ENCODE measurements around the gene KISS1. TPM values are rescaled to one million over a fixed set of nuclear protein-coding genes. Genes with fewer than 3 reads are reported as not detected.

Gene KISS1
- total and polyA plus RNA-seq, 10 donors: not detected

DNA sequence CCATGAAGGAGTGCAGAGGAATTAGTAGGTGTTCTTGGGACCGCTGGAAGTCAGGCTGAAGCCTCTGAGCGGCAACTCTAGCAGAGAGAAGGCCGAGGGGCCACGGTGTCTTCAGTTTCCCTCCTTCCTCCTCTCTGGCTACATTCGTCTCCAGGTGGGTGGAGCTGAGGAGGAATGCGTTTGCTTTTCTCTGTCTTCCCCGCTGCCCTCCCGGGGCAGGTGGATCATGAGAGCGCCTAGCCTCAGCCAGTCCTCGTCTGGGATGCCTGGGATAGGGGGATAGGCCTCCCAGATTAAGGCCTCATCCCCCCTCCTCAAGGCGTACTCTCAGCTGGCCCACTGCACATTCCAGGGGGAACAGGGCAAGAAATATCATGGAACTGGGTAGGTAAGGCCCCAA, 25.0 kb upstream of the KISS1 start:
- Histone ChIP-seq H3K36me3 (no peaks in the 10 kb centered on the region), H3K27me3 (replicated peaks in 1 of 7) (no peaks in the 10 kb centered on the region), H3K9me3 (no peaks in the 10 kb centered on the region), H3K27ac (no peak overlapping the region), H3K4me1 (peaks cover 0 to 8% (median 4%) of the 10 kb centered on the region in 6 donors), H3K4me3 (no peak overlapping the region)
- WGBS, 5 donors: 87 to 92% (median 89%) methylated on average over 11 of the region's 11 CpGs
- TF ChIP-seq POLR2AphosphoS5 (IDR thresholded peaks at IDR 0.05) (no peak), POLR2A (IDR thresholded peaks at IDR 0.05) (no peak)
- TF ChIP-seq, protein P1, sequence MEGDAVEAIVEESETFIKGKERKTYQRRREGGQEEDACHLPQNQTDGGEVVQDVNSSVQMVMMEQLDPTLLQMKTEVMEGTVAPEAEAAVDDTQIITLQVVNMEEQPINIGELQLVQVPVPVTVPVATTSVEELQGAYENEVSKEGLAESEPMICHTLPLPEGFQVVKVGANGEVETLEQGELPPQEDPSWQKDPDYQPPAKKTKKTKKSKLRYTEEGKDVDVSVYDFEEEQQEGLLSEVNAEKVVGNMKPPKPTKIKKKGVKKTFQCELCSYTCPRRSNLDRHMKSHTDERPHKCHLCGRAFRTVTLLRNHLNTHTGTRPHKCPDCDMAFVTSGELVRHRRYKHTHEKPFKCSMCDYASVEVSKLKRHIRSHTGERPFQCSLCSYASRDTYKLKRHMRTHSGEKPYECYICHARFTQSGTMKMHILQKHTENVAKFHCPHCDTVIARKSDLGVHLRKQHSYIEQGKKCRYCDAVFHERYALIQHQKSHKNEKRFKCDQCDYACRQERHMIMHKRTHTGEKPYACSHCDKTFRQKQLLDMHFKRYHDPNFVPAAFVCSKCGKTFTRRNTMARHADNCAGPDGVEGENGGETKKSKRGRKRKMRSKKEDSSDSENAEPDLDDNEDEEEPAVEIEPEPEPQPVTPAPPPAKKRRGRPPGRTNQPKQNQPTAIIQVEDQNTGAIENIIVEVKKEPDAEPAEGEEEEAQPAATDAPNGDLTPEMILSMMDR (IDR thresholded peaks at IDR 0.05 in 8 of 11, conservative IDR thresholded peaks at IDR 0.05 in 3 of 11): no peak
- DNase-seq: no peak
- intact Hi-C loops (cut with DNase I; ENCODE audit: low total_unique reads): no loop called here

DNA sequence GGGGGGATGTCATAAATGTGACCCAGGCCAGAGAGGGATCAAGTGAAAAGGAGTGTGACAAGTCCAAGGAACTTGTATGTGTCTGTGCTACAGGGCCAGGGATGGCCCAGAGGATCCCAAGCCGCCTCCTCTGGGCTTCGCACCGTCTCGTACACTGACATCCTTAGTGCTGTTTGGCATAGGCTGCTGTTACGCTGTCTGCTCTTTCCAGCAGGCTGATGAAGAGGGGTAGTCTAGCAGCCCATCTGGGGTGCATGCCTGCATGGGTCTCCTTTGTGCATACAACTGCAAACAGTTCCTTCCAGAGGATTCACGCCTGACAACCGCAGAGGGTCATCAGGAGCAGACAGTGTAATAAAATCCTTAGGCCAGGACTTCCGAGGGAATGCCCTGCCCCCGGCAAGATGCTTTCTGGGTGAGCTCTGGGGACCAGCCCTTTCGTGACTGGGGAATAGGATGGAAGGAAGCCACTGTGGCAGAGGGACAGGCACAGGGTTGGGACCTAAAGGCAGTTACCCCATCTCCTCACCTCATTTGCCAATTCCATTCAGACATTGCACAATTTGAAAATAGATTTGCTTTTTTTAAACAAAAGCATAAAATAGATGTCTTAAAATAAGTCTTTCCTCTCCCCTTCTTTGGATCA, 23.8 kb upstream of the KISS1 start:
- H3K27me3 ChIP-seq (replicated peaks in 1 of 7): no peaks in the 10 kb centered on the region
- no peaks in the 10 kb centered on the region for H3K9me3 ChIP-seq
- TF ChIP-seq, protein P1 (IDR thresholded peaks at IDR 0.05 in 8 of 11, conservative IDR thresholded peaks at IDR 0.05 in 3 of 11): no peak
- TF ChIP-seq POLR2A (IDR thresholded peaks at IDR 0.05): no peak
- TF ChIP-seq POLR2AphosphoS5 (IDR thresholded peaks at IDR 0.05): no peak
- intact Hi-C loops (cut with DNase I; ENCODE audit: low total_unique reads): no loop called here
- DNase-seq: no peak
- H3K4me1 ChIP-seq: no peaks in the 10 kb centered on the region
- no peak overlapping the region for H3K27ac ChIP-seq
- no peak overlapping the region for H3K4me3 ChIP-seq
- WGBS, 5 donors: 79 to 94% (median 90%) methylated on average over 9 to 10 of the region's 10 CpGs
- H3K36me3 ChIP-seq: no peaks in the 10 kb centered on the region

DNA sequence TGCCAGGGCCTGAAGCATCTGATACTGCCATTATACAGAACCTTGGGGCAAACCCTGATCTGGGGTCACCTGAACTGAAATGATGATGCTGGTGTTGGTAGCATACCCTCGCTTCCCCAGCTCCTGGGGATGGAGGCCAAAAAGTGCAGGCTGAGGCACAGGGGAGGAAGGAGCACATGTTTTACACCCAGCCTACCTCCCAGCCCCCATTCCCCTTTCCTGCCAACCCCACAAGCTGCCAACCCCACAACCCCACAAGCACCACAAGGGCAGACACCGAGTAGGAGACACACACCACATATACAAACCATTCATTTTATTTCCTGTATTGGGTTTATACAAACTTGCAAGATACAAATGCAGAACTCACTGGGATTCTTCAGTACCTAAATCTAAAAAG, 22.3 kb upstream of the KISS1 start:
- WGBS, 5 donors: 42 to 54% (median 48%) methylated on average over 2 of the region's 2 CpGs
- intact Hi-C loops (cut with DNase I; ENCODE audit: low total_unique reads): no loop called here

DNA sequence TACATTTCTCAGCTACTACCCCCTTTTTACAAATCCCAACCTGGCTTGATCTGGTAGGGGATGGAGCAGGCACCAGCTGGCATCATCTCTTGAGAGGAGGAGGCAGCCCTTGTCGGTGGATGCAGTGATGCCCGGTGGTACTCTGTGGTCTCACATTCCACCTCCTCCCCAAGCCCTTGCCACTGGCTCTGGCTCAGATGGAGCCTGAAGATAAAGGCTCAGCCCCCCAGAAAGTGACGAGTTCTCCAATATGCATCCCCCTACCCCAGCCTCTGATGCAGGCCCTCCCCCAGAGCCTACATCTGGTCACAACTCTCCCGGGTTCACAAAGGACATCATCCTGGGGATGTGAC, 21.3 kb upstream of the KISS1 start:
- DNase-seq: no peak
- intact Hi-C loops (cut with DNase I; ENCODE audit: low total_unique reads): no loop called here
- WGBS, 5 donors: 73 to 79% (median 78%) methylated on average over 4 of the region's 4 CpGs

More for the DNA sequence above, 22.3 kb upstream of the KISS1 start:
- H3K4me3 ChIP-seq: no peak overlapping the region
- H3K4me1 ChIP-seq: peaks cover 5 to 10% (median 8%) of the 10 kb centered on the region in 6 donors
- no peak overlapping the region for H3K27ac ChIP-seq
- H3K27me3 ChIP-seq (replicated peaks in 1 of 7): peaks cover 0 to 10% (median 0%) of the 10 kb centered on the region in 7 donors
- no peaks in the 10 kb centered on the region for H3K9me3 ChIP-seq
- TF ChIP-seq, protein P1 (IDR thresholded peaks at IDR 0.05 in 8 of 11, conservative IDR thresholded peaks at IDR 0.05 in 3 of 11): no peak
- TF ChIP-seq POLR2A (IDR thresholded peaks at IDR 0.05) (no peak), POLR2AphosphoS5 (IDR thresholded peaks at IDR 0.05) (no peak)
- H3K36me3 ChIP-seq: no peaks in the 10 kb centered on the region
- DNase-seq: no peak

More for the DNA sequence above, 21.3 kb upstream of the KISS1 start:
- H3K27me3 ChIP-seq (replicated peaks in 1 of 7): peaks cover 0 to 19% (median 0%) of the 10 kb centered on the region in 7 donors
- TF ChIP-seq POLR2AphosphoS5 (IDR thresholded peaks at IDR 0.05) (no peak), POLR2A (IDR thresholded peaks at IDR 0.05) (no peak)
- TF ChIP-seq, protein P1 (IDR thresholded peaks at IDR 0.05 in 8 of 11, conservative IDR thresholded peaks at IDR 0.05 in 3 of 11): no peak
- H3K36me3 ChIP-seq: no peaks in the 10 kb centered on the region
- no peaks in the 10 kb centered on the region for H3K9me3 ChIP-seq
- no peak overlapping the region for H3K4me3 ChIP-seq
- H3K4me1 ChIP-seq: peaks cover 5 to 12% (median 10%) of the 10 kb centered on the region in 6 donors
- no peak overlapping the region for H3K27ac ChIP-seq
